ENCODE results near the gene DUSP6.
A peak's percentile ranks its signal among the peaks of the same experiment; 100 is the strongest.

The DUSP6 gene

GRCh38 chr12:89373763-89374572 is 21.7 kb upstream of the DUSP6 start:
- H3K4me3 ChIP-seq (ENCODE audit: low read length): no peak overlapping the region
- TF ChIP-seq CTCF (conservative IDR thresholded peaks at IDR 0.05; ENCODE audit: low read length): no peak
- DNase-seq (ENCODE audit: low read depth): peak; percentile 83

GRCh38 chr12:89372584-89373370 is 20.5 kb upstream of the DUSP6 start:
- TF ChIP-seq CTCF (conservative IDR thresholded peaks at IDR 0.05; ENCODE audit: low read length): no peak
- H3K4me3 ChIP-seq (ENCODE audit: low read length): no peak overlapping the region
- no peak for DNase-seq (ENCODE audit: low read depth)

GRCh38 chr12:89370850-89371249 is 18.5 kb upstream of the DUSP6 start:
- no peak for TF ChIP-seq CTCF (conservative IDR thresholded peaks at IDR 0.05; ENCODE audit: low read length)
- no peak overlapping the region for H3K4me3 ChIP-seq (ENCODE audit: low read length)
- peak; percentile 88 for DNase-seq (ENCODE audit: low read depth)

GRCh38 chr12:89370421-89370831 is 18.1 kb upstream of the DUSP6 start:
- no peak for DNase-seq (ENCODE audit: low read depth)
- TF ChIP-seq CTCF (conservative IDR thresholded peaks at IDR 0.05; ENCODE audit: low read length): no peak
- no peak overlapping the region for H3K4me3 ChIP-seq (ENCODE audit: low read length)

GRCh38 chr12:89369166-89369565 is 16.9 kb upstream of the DUSP6 start:
- no peak for DNase-seq (ENCODE audit: low read depth)
- TF ChIP-seq CTCF (conservative IDR thresholded peaks at IDR 0.05; ENCODE audit: low read length): no peak
- no peak overlapping the region for H3K4me3 ChIP-seq (ENCODE audit: low read length)

GRCh38 chr12:89368391-89368790 is 16.1 kb upstream of the DUSP6 start:
- TF ChIP-seq CTCF (conservative IDR thresholded peaks at IDR 0.05; ENCODE audit: low read length): no peak
- DNase-seq (ENCODE audit: low read depth): no peak
- H3K4me3 ChIP-seq (ENCODE audit: low read length): no peak overlapping the region

Data from AG10803 (cell line).